GM10248 (cell line): ENCODE data around the gene PHF21A.
A peak's percentile ranks its signal among the peaks of the same experiment; 100 is the strongest.

Experiments used
- CTCF ChIA-PET: fragments of 300-600 bp; sonication (Branson Sonifier 250); formaldehyde crosslinking; extraction: SDS; loops from one replicate; lab custom pipeline; 2021; ENCODE audit warnings: antibody characterized with exemption; lab: Yijun Ruan, JAX
- POLR2A ChIA-PET: fragments of 350-650 bp; sonication (Branson Sonifier 250); formaldehyde crosslinking; extraction: SDS; loops from one replicate; lab custom pipeline; 2020; ENCODE audit warnings: antibody characterized with exemption; lab: Yijun Ruan, JAX
- DNase-seq: peaks from one replicate; pipeline ENCODE4 v3.0.0; 2012; ENCODE audit errors: extremely low spot score
- TF ChIP-seq, protein P1 (sequence below): IDR thresholded peaks from 2 replicates; pipeline ENCODE4 v1.5.1; 2012; ENCODE audit warnings: mild to moderate bottlenecking, low read depth; ENCODE audit errors: extremely low read depth, missing control alignments, control extremely low read depth

Gene PHF21A

DNA sequence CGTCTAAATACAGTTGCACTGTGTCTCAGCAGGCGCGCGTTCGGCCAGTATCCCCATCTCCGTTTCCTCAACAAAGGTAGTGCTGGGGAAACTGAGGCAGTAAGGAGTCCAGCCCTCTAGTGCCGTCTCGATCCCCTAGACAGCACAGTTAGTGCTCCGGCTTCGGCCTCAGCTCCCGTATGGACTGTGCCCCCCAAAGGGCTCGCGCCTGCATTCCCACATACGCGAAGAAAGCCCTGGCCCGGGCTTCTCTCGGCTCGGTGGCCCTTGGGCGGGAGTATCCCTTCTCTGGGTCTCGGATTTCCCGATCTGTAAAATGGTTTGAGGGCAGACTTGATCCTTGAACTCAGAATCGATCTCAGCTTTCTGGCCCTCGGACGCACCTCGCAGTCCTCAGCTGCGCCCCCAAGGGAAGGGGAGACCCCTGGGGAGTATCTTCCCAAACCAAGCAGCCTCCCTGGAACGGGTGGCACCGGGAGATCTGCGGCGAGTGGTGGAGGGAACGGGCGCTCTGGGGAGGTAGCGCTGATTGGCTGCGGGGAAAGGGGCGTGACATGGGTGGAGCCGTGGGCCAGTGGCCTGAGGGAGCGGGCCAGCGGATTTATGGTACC is 202.8 kb downstream of the PHF21A start:
- CTCF ChIA-PET, result interaction anchor here (0.9 to 2.6 kb wide), 3 partner anchors 27 to 199 kb away, joined by 3 to 5 read pairs (median 3); no protein-coding TSS in a partner anchor
- DNase-seq, result peak; percentile 86
- POLR2A ChIA-PET, result interaction anchor here (1.0 kb wide), 1 partner anchor 9 kb away, joined by 3 read pairs; no protein-coding TSS in a partner anchor
- TF ChIP-seq, protein P1, sequence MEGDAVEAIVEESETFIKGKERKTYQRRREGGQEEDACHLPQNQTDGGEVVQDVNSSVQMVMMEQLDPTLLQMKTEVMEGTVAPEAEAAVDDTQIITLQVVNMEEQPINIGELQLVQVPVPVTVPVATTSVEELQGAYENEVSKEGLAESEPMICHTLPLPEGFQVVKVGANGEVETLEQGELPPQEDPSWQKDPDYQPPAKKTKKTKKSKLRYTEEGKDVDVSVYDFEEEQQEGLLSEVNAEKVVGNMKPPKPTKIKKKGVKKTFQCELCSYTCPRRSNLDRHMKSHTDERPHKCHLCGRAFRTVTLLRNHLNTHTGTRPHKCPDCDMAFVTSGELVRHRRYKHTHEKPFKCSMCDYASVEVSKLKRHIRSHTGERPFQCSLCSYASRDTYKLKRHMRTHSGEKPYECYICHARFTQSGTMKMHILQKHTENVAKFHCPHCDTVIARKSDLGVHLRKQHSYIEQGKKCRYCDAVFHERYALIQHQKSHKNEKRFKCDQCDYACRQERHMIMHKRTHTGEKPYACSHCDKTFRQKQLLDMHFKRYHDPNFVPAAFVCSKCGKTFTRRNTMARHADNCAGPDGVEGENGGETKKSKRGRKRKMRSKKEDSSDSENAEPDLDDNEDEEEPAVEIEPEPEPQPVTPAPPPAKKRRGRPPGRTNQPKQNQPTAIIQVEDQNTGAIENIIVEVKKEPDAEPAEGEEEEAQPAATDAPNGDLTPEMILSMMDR, result no peak

DNA sequence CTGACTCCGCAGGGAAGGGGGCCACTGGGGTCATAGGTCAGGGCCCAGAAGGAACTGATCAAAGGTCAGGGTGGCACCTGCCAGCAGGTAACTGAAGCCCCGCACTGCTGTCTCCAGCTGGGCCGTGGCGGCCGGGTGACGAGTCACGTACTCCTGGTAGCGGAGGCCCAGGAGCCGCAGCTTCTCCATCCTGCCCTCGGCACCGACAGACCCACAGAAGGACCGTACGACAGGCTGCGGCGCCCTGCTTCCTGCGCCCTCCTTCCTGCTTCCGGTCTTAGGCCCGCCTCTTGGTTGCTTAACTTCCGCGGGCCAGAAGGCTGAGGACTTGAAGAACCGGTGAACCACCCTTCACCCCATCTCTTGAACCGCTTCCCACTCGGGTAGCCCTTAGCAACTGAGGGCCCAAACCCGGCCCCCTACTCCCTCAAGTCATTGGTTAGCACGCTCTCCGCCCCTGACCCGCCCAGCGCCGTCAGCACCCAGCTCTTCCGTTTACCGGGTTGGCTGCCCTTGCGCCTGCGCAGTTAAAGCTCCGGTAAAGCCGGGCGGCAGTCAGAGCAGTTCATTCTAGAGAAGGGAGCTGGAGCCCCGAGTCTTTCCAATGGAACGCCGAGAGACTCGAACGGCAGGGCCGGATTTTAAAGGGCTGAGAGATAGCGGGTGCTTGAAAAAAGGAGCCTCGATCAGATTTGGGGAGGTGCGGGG is 203.5 kb downstream of the PHF21A start, which contains the start of gene PEX16:
PEX16 (minus strand) TSS at position 255 of the 708 bp plus-strand sequence; CDS start at position 189, 66 bp downstream.
- DNase-seq, result peak; percentile 98
- TF ChIP-seq, protein P1, result no peak
- CTCF ChIA-PET, result interaction anchor here (0.9 to 2.6 kb wide), 4 partner anchors 28 to 200 kb away, joined by 3 to 5 read pairs (median 3); no protein-coding TSS in a partner anchor
- POLR2A ChIA-PET, result interaction anchor here (1.0 kb wide), 1 partner anchor 8 kb away, joined by 3 read pairs; no protein-coding TSS in a partner anchor

DNA sequence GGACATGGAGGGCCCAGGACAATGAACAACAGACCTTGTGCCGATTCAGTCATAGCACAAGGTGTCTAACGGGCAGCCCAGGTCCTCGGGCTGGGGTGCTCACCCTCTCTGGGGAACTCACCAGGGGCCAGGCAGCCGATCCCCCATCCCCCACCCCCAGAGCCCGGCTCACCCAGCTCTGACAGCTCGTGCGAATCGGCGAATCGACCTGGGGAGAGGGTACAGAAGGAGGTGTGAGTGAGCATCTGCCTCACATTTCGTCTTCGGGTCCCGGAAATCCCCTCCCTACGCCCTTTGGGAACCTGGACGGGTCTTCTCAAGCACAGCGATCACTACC is 204.0 kb downstream of the PHF21A start:
- DNase-seq, result no peak
- TF ChIP-seq, protein P1, result no peak
- ChIA-PET CTCF (interaction anchor here (1.2 to 2.6 kb wide), 2 partner anchors 44 to 201 kb away, joined by 3 to 5 read pairs; no protein-coding TSS in a partner anchor), POLR2A (interaction anchor here (1.0 kb wide), 1 partner anchor 8 kb away, joined by 3 read pairs; no protein-coding TSS in a partner anchor)

DNA sequence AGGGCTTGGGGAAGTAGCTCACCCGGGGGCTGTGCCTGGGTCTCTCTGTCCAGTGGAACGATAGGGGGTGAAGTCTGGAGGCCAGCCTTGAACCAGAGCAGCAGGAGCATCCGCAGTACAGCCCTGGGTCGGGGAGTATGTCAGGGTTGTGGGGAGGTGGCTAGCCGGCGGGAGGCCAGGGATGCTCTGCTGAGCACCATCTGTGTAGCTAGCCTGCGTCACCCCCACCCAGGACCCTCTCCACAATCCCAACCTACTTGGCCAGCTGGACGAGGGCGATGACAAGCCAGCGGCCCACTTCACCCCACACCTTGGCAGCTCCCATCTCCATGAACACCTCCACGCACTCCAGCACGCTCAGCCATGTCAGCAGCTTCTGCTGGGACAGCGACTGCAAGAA is 205.8 kb downstream of the PHF21A start:
- ChIA-PET CTCF (interaction anchor here (1.3 kb wide), 1 partner anchor 25 kb away, joined by 3 read pairs; no protein-coding TSS in a partner anchor), POLR2A (no interaction called here)
- DNase-seq, result no peak
- TF ChIP-seq, protein P1, result no peak

DNA sequence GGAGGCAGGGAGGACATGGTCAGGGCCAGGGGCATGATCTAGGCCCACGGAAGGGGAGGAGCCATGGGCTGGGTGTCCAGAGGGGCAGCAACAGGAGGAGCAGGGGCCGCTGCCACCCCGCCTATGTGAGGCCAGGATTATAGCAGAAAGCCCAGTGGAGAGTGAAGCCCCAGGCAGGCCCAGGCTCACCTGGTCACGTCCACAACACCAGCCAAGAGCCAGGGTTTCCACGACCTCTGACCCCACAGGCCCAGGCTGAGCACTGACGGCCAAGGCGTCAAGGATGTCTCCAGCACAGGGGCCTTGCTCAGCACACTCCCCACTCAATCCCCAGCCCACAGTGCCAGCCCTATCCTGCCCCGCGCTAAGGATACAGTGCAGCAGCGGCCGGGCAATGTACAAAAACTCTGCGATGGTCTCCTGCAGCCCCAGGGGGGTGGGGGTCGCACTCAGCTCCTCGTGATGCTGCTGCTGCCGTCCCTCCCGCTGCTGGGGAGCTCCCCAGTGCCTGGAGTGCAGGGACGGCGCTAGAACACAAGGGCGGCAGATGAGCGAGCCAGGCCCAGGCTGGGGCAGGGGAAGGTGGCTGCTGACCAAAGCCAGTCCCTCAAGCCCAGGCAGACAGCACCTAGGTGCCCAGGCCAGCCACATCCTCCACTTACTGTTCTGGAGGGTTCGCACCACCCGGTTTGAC is 207.2 kb downstream of the PHF21A start:
- TF ChIP-seq, protein P1, result no peak
- DNase-seq, result no peak
- POLR2A ChIA-PET, result interaction anchor here (1.4 kb wide), 1 partner anchor 15 kb away, joined by 3 read pairs; no protein-coding TSS in a partner anchor
- CTCF ChIA-PET, result no interaction called here

DNA sequence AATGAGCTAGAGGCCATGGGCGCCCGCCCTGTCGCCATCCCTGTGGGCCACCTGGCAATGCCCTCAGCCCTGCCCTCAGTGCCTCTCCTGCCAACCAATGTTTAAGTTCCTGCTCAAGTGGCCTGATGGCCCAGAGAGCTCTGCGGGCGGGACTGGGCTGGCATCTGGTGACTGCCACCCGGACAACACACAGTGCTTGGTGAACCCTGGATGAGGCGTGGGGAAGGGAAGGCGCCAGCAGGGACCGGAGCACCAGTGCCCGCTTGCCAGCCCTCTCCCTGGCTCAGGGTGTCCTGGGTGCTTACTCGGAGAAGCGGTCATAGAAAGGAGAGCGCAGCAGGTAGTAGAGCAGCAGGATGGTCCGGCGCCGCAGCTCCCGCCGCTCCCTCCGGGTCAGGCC is 207.7 kb downstream of the PHF21A start:
- no peak for DNase-seq
- ChIA-PET POLR2A (no interaction called here), CTCF (interaction anchor here (0.8 kb wide), 1 partner anchor 51 kb away, joined by 3 read pairs; no protein-coding TSS in a partner anchor)
- TF ChIP-seq, protein P1, result no peak
